Chondrocyte (in vitro differentiated cells): ENCODE data around the gene RSPO1. TPM values are rescaled to one million over a fixed set of nuclear protein-coding genes. Genes with fewer than 3 reads are reported as not detected.

Experiments
- DNase-seq: peaks from one replicate; pipeline ENCODE4 v3.0.0; 2021; ENCODE audit warnings: mixed read lengths, low spot score
- H3K27ac Mint-ChIP-seq: one replicate; pipeline ENCODE4 v1.8.0; 2021; ENCODE audit warnings: mild to moderate bottlenecking, moderate library complexity, mixed read lengths; ENCODE audit not compliant: unreplicated experiment
- H3K27me3 Mint-ChIP-seq: 2 replicates; pipeline ENCODE4 v1.8.0; 2021; ENCODE audit warnings: low read depth, mixed read lengths
- H3K36me3 Mint-ChIP-seq: 2 replicates; pipeline ENCODE4 v1.8.0; 2021; ENCODE audit warnings: low read depth, mixed read lengths
- H3K4me1 Mint-ChIP-seq: 2 replicates; pipeline ENCODE4 v1.8.0; 2021; ENCODE audit warnings: low read depth, mild to moderate bottlenecking, mixed read lengths
- H3K4me3 Mint-ChIP-seq: one replicate; pipeline ENCODE4 v1.8.0; 2021; ENCODE audit warnings: mild to moderate bottlenecking, moderate library complexity, mixed read lengths; ENCODE audit not compliant: unreplicated experiment
- H3K9me3 Mint-ChIP-seq: 2 replicates; pipeline ENCODE4 v1.8.0; 2021; ENCODE audit warnings: low read depth, mixed read lengths
- CTCF ChIP-seq: fragments of 200-600 bp; sonication (generic); IDR thresholded peaks from 2 replicates; pipeline ENCODE4 v1.5.0; 2021; ENCODE audit warnings: antibody characterized with exemption, mild to moderate bottlenecking, moderate library complexity
- total RNA-seq: library from RNA; stranded (reverse); gene quantifications from 3 replicates; pipeline ENCODE4 v1.2.1, GENCODE V29; 2021

RSPO1 gene
- total RNA-seq, 1 donor from 2014 or later, result not detected

GRCh38 chr1:37634992-37635902, 555 bp upstream of the RSPO1 start:
- Mint-ChIP-seq H3K9me3 (no peaks in the 10 kb centered on the region), H3K36me3 (no peaks in the 10 kb centered on the region), H3K27ac (no peak overlapping the region), H3K4me1 (peaks cover 4% of the 10 kb centered on the region), H3K4me3 (peak overlapping the region; percentile 33), H3K27me3 (peaks cover 65% of the 10 kb centered on the region)
- no peak for TF ChIP-seq CTCF
- no peak for DNase-seq

GRCh38 chr1:37633938-37634243, 801 bp downstream of the RSPO1 start:
- Mint-ChIP-seq H3K27me3 (peaks cover 78% of the 10 kb centered on the region), H3K27ac (no peak overlapping the region), H3K36me3 (no peaks in the 10 kb centered on the region), H3K4me3 (no peak overlapping the region), H3K4me1 (peaks cover 4% of the 10 kb centered on the region), H3K9me3 (no peaks in the 10 kb centered on the region)
- DNase-seq, result no peak
- no peak for TF ChIP-seq CTCF

DNA sequence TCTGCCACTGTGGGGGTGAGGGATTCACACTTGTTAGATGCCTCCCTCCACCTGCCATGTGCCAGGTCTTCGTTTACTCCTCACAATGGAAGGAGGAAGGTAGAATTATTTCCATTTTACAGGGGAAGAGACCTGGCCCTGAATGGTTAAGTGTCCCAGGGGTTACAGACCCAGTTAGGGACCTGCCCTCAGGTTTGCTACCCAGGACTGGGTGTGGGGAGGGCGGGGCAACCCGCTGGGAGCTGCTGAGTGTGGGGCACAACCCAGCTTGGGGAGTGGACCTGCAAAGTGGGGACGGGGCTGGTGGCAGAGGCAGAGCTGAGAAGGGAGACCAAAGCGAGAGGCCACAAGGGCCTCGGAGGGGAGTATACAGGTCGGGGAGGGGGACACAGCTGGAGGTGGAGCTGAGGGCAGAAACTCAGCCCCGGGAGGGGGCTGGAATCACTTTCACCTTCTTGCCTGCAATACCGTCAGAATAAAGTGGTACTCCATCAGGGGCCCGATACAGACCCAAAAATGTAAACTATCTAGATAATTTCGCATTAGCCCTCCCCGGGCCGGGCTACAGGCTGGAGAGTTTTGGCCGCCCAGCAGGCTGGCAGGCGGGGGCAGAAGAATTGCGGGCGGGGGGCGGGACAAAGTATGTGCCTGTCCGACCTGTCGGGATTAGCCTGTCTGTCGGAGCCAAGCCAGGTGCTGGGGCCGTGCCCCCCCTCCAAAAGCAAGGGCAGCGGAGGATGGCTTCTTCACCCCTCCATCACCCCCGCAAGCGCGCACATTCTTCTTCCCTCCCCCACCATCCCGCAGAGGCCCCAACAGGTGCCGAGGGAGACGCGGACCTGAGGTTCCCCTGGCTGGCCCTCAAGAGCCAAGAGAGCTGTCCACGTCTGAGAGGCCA, 1.4 kb downstream of the RSPO1 start:
- Mint-ChIP-seq H3K27ac (no peak overlapping the region), H3K4me1 (peaks cover 4% of the 10 kb centered on the region), H3K4me3 (no peak overlapping the region), H3K9me3 (no peaks in the 10 kb centered on the region), H3K36me3 (no peaks in the 10 kb centered on the region), H3K27me3 (peaks cover 84% of the 10 kb centered on the region)
- no peak for TF ChIP-seq CTCF
- DNase-seq, result no peak

- Mint-ChIP-seq H3K9me3 (no peaks in the 10 kb centered on the region), H3K4me3 (no peak overlapping the region), H3K36me3 (no peaks in the 10 kb centered on the region), H3K27me3 (peaks cover 89% of the 10 kb centered on the region), H3K4me1 (peaks cover 4% of the 10 kb centered on the region), H3K27ac (no peak overlapping the region)
- DNase-seq, result no peak
- no peak for TF ChIP-seq CTCF
Observed at GRCh38 chr1:37631036-37631435, 3.7 kb downstream of the RSPO1 start.

DNA sequence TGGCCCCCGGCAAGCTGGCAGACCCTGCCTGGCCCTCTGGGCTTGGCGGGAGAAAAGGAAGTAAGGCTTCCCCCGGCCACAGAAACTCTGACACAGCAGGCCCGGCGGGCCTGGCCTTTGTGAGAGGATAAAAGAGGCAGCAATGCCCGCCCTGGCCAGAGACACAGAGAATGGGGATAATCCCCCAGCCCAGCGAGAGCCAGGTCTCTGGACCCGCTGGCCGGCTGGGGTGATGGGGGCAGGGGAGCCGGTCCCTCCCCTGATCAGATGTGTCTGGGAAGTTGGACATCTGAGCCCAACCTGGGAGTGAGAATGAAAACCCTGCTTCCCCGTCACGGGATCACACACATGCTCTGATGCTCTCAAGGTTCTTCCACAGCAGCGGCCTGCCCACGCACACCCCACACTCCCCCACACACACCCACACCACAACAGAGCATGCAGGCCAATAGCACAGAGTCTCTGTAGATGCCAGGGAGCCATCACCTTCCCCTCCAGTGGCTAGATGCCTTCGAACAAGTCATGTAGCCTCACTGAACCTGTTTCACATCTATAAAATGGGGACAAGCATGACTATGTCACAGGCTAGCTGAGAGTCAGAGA, 4.2 kb downstream of the RSPO1 start:
- Mint-ChIP-seq H3K4me1 (peaks cover 4% of the 10 kb centered on the region), H3K9me3 (no peaks in the 10 kb centered on the region), H3K27me3 (peaks cover 86% of the 10 kb centered on the region), H3K36me3 (no peaks in the 10 kb centered on the region), H3K4me3 (no peak overlapping the region), H3K27ac (no peak overlapping the region)
- DNase-seq, result no peak
- TF ChIP-seq CTCF, result no peak
